Measurements from ENCODE around the gene SEZ6.

DNA sequence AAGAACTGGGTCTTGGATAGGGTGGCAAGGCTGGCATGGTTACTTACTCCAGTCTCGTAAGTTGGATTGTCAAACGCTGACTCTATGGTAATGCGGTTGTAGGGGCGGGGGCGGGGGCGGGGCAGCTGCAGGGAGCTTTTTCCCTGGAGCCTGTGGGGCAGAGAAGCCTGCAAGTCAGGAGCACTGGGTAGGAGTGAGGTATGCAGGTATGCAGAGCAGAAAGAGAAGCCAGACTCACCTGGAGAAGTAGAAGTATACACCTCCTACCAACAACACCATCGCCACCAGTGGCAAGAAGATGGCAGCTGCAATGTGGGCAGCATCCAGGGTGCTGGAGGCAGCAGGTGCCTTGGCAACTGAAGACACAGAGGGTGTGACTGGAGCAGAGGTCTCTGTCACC is 49.7 kb downstream of the SEZ6 start:
- TF ChIP-seq POLR2A (IDR thresholded peaks at IDR 0.05; ENCODE audit: low read length) (no peak), GATA1 (IDR thresholded peaks at IDR 0.05; ENCODE audit: low read depth, low read length) (no peak)

All from erythroblast (primary cell).